SW480 (cell line): Measurements from ENCODE around the gene ATRAID.
"Not testable (repeated sequence)": the region's sequence is repeated elsewhere in the genome, so short reads cannot be mapped to it uniquely, and the experiment has no call there.

Experiments
- DNase-seq: peaks from one replicate; pipeline ENCODE4 v3.0.0-alpha.2; 2016; ENCODE audit warnings: low spot score

Gene ATRAID

DNA sequence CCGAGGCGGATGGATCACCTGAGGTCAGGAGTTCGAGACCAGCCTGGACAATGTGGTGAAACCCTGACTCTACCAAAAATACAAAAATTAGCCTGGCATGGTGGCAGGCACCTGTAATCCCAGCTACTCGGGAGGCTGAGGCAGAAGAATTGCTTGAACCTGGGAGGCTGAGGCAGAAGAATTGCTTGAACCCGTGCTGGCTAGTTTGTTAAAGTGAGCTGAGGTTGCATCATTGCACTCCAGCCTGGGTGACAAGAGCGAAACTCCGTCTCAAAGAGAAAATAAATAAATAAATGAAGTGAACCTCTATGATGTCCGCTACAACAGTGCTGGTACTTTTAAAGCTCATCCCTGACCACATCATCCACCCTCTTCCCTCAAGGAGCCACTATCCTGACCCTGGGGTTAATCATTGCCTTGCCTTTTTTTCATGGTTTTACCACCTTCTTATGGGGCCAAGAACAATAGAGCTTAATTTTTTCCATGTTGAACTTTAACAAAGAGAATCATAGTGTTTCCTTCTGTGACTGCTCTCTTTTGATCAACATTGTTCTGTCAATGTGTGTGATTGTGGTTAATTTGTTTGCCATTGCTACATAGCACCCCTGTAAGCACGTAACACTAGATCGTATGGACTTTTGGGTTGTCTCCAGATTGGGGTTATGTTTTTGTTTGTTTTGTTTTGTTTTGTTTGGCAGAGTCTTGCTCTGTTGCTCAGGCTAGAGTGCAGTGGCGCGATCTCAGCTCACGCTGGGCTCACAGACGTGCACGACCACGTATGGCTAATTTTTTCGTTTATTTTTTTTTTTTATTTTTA, 17.1 kb upstream of the ATRAID start:
- DNase-seq: peak; percentile 42

DNA sequence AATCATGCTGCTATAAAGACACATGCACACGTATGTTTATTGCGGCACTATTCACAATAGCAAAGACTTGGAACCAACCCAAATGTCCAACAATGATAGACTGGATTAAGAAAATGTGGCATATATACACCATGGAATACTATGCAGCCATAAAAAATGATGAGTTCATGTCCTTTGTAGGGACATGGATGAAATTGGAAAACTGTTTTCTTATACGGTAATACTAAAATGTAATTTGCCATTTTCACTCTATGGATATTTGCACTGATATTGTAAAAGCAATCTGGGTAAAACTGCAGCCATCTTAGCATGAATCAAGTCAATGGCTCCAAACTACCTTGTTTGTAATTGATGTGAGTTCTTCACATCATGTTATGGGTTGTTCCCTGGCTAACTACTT, 16.0 kb upstream of the ATRAID start:
- DNase-seq: not testable (repeated sequence)

DNA sequence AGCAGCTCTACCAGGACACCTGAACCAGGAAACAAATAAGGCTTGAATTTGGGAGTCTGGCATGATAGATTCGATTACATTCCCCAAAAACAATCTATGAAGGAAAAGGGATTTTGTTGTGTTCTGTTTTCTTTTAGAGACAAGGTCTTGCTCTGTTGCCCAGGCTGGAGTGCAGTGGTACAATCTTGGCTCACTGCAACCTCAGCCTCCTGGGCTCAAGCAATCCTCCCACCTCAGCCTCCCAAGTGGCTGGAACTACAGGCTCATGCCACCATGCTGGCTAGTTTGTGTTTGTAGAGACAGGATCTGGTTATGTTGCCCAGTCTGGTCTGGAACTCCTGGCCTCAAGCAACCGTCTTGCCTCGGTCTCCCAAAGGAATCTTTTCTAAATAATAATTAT, 13.8 kb upstream of the ATRAID start:
- not testable (repeated sequence) for DNase-seq

DNA sequence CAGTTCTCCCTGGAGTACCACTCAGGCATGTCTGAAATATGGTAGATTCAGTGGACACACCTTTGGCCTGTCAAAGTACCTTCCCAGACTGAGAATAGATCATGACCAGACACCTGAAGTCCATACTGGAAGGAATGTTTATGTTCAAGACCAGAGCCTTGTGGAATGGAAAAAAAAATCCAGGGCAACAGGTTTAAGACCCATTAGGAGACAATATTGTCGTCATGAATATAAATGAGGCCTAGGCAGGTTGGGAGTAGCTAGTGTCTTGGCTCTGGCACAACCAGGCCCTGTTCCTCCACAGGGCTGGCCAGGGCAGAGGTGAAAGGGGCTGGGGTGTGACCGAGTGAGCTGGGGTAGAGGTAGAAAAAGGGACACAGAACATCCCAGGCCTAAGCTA, 13.2 kb upstream of the ATRAID start:
- no peak for DNase-seq

DNA sequence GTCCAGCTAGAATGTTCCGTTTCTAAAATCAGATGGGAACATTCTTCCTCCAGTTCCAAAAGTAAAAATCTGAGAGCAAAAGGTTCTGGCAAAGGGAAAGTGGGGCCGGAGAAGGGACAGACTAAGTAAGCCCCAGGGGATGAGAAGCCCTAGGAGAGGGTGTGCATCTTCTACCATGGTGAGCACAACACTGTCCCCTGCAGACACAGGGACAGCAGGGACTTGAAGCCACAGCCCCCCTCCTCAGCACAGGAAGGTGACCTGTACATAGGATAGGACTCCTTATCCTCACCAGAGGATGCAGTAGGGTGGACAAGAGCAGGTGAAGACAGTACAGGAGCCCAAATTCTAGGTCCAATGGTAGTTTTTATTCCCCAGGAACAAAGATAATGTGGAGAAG, 12.6 kb upstream of the ATRAID start:
- DNase-seq: no peak

DNA sequence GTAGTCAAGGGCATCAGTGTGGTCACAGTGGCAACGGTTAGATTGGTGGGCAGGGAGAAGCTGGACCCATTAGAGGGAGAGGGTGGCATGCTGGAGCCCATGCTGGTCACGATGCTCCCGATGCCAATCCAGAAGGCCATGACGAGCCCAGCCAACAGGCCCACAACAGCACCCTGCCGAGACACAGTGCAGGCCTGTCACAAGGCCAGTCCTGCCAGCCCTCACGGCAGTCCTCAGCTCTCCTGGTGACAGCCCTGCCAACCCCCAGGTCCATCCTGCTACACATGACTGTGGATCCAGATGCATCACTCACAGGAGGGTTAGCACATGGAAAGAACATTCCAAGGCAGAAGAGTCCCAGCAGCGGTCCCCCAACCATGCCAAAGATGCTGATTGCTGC, 10.2 kb upstream of the ATRAID start:
- no peak for DNase-seq

DNA sequence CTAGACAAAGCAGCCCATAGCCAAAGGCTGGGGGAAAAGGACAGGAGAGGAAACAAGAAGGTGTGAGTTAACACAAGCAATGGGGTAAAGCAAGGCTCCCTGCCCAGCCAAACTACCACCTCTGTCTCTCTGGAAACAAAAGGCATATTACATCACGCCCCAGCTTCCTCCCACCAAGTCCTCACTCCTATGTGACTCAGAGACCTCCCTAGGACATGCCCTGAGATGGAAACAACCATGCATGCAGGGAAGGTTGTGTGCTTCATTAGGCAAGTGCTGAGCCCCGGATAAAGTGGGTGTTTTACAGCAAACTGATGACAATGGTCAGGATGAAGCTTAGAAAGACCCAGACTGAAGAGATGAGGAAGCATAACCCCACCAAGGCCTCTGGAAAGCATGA, 9.0 kb upstream of the ATRAID start:
- DNase-seq: no peak

DNA sequence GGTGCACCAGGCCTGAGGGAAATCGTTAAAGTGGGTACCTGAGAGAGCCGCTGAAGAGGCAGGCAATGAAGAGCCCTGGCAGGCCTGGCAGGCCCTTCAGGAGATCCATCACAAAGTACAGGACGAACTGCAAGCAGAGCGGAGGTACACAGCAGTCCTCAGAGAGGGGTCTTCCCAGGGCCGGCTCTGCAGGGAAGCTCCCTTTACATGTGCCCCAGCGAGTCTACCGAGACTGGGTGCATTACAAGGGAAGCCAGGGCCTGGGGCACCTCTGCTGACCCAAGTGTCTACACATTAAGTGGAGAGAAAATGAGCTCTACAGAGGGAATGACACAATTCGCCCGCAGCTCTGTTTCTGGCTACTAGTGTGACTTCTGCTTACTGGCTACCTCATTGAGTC, 8.1 kb upstream of the ATRAID start:
- no peak for DNase-seq

DNA sequence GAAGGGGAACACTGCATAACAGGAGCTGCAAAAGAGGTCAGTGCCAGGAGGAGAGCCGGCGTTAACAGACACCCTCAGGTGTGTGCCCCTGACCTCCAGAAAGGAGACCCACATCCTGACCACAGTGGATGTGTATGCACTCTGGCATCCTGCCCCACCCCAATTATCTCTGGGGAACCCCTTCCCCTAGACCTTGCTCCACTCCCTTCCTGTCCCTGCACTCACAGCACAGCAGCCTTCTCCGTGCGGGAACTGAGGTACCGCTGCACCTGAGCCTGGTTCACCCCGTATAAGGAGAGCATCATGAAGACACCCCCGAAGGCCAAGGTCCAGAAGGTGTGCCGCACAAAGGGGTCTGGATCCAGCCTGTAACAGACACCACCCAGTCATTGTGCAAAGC, 7.3 kb upstream of the ATRAID start:
- DNase-seq: no peak

DNA sequence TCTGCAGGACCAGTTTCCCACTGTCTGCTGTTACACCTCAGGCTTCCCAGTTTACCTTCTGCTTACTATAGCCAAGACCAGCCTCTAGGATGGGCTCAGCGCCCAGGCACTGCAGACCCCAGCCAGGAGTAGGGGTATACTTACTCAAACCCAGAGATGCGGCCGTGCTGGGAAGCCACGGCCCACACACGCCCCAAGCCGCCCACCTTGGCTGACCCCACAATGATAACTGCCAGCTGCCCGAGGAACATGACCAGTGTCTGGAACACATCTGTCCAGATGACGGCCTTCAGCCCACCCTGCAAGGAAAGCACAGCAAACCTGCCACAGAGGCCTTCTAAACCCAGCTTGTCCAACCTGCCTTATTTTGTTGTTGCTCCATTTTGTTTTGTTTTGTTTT, 6.6 kb upstream of the ATRAID start:
- DNase-seq: no peak

DNA sequence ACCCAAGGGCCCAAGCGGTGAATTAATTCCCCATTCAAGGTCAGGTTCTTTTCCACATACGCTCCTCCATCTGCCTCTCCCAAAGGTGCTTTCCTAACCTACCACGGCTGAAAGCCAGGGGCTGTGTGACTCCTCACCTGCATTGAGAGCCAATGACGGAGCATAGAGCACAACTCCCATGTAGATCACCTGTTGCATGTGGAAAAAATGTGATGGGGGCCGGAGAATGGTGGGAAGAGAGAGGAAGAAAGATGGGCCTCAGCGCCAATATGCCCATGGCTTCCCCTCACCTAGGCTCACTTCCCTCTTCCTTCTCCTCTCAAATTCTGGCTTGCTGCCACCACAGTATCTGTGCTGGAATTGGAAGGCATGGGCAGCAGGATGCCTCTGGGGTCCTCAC, 5.5 kb upstream of the ATRAID start:
- DNase-seq: no peak

DNA sequence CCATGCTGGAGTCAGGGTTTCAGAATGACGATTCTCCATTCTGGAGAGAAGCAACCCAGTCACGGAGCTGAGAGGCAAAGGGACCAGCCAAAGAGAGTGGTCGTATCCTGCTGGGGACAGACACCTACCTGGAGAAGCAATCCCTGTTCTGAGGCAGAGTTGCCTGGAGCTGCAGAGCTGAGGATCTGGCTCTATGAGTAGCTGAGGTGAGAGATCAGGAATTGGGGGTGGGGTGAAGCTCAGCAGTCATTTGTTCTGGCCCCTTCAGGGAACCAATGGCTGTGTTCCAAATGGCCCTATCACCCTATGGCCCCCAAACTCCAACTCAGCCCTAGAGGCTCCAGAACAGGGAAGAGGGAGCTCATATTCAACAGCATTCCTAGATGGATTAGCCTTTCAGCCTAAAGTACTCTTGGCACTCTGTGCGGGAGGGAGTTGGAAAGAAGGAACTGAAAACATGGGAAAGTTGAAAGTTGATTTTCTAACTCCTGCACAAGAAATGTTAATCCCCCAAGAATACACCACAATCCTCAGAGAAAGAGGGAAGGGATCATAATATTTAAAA, 3.3 kb upstream of the ATRAID start:
- no peak for DNase-seq

DNA sequence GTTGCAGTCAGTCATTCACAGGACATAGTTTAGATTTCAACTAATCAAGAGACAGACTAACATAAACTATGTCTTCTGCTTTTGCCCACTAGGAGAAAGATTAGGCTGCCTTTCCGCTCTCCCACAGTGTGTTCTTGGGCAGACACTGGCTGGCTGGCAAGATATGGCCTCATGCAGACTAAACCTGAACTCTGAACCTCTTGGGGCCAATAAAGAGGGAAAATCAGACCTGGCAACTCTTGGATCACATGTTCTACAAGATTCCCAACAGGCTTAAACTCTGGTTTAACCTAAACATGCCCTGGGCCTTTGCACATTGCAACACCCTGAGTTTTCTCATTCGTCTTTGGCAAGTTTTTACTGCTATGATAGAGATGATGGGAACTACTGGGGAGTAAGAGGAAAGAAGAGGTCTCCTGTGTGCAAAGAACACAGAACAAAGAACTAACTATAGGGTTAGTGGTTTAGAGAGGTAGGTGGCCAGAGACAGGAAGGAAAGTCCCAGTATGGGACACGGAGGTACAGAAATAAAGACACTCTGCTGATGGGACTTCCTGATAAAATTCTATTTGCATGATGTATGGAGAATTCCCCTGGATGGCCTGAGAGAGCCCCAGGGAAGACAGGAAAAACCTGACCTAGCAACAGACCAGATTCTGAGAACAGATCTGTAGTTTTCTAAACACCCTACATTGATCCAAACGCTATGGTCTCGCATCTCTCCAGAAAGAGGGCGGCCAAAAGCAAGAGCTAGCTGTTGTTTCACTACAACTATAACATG, 2.0 kb upstream of the ATRAID start:
- no peak for DNase-seq

DNA sequence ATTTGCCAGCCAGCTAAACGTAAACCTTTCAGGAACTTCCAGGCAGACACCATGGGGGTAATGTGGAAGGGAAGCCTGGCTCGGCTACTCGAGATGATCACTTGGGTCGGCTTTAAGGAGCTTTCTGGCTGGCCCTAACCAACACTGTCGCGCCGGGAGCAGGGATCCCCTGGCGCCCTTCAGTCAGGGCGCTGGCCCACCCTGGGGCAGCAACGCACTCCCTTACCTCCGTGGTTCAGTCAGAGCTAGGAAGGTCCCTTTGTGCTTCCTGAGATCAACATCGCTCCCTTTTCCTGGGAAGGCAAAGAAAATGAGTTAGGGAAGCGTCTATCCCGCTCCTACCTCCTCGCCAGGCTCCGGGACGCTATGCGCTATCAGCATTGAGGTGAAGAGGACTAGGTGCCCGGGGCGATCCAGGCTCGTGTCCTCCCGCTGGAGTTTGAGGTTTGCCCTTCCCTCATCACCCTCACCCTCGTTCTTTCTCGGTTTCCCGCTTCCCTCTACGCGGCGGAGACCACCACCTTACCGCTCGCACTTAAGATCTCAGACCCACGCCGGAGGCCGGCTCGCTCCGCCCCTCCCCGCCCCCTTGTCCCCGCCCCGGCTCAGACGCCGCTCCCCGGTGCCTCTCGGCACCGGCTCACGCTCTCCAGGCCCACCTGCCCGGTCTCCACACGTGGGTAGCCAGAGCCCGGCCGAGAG, 449 bp upstream of the ATRAID start:
- no peak for DNase-seq

DNA sequence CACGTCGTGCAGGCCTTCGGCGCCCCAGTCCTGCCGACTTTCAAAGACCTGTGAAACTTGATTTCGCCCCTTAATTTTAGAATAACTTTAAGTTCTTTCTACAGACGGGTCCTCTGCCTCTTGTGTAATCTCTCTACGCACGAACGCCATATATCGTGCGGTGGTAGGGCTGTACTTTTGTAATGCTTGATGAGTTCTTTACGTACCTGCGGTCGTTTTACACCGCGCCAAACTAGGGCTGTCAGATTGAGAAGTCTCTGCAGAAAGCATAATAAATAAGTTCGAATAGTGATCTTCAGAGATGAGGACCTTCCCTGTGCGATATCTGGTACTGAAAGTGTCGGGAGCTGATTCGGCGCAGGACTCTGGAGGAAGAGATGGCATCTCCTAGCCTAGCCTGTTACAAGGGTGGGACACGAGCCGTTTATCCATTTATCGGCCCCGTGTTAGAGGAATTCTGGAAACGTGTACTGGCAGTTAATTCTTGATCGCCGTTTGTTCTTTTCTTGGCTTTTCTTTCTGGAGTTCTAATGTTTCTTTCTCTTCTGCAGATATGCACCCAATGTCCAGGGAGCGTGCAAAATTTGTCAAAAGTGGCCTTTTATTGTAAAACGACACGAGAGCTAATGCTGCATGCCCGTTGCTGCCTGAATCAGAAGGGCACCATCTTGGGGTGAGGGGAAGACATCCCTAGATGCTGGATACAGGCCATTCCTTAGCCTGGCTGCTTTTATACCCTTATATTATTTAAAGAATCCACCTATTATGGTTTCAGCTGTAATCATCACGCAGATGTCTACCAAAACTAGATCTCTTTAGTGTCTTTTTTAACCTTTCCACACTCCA, 1.0 kb downstream of the ATRAID start:
- peak; percentile 61 for DNase-seq

DNA sequence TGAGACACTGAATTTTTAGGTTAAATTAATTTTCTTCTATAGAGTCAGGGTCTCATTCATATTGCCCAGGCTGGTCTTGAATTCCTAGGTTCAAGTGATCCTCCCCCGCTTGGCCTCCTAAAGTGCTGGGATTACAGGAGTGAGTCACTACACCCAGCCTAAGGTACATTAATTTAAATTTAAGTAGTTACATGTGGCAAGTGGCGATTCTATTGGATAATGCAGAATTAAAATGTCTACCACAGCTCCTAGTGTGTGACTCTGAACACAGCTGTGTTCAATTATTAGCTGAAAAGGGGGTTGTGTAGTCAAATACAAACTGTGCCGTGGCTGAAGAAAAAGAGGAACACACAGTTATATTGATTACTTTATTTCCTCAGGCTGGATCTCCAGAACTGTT, 3.1 kb downstream of the ATRAID start:
- DNase-seq: no peak

DNA sequence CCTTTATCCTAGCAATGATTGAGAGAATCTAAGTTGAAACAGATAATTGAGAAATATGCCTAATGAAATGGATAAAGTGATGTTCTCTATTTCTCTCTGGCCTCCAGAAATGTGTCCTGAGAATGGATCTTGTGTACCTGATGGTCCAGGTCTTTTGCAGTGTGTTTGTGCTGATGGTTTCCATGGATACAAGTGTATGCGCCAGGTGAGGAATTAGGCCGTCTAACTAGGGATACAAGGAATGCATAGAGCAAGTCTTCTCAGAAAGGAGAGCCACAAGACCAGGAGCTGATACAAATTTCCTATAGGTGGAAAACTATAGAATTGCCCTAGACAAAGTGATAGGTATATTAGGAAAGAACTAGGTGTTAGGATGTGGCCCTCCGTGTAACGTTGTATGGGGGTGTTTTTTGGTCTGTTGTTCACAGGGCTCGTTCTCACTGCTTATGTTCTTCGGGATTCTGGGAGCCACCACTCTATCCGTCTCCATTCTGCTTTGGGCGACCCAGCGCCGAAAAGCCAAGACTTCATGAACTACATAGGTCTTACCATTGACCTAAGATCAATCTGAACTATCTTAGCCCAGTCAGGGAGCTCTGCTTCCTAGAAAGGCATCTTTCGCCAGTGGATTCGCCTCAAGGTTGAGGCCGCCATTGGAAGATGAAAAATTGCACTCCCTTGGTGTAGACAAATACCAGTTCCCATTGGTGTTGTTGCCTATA, 4.7 kb downstream of the ATRAID start:
- DNase-seq: no peak

DNA sequence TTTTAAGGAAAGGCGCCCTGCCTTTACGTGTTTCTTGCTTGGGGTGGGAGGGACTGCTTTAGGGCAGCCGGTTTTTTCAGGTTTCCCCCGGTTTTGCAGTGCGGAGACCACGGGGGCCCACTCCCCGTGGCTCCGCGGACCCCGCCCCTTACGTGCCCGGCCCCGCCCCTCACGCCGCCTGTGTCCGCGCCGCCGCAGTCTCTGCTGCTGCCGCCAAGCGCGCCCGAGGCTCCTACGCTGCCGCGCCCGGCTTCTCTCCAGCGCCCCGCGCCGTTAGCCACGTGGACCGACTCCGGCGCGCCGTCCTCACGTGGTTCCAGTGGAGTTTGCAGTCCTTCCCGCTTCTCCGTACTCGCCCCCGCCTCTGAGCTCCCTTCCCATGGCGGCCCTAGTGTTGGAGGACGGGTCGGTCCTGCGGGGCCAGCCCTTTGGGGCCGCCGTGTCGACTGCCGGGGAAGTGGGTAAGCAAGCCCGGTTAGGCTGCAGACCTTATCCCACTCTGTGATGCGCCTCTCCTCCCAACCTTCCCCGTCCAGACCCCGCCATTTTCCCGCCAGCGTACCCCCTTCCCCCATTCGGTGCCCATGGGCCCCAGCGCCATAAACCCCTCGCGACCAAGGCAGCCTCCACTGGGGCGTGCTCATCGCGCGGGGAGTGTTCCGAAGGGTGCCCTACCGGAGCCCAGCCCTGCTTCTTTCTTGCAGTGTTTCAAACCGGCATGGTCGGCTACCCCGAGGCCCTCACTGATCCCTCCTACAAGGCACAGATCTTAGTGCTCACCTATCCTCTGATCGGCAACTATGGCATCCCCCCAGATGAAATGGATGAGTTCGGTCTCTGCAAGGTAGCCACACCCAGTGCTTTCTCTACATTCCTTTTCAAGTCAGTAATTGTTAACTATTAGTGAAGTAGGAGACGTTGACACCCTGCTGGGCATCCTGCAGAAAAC, 5.6 kb downstream of the ATRAID start, which contains the start of gene CAD:
CAD (plus strand) TSS at position 197 of the 949 bp plus-strand sequence; CDS start at position 380, 183 bp downstream.
- DNase-seq: peak; percentile 93

DNA sequence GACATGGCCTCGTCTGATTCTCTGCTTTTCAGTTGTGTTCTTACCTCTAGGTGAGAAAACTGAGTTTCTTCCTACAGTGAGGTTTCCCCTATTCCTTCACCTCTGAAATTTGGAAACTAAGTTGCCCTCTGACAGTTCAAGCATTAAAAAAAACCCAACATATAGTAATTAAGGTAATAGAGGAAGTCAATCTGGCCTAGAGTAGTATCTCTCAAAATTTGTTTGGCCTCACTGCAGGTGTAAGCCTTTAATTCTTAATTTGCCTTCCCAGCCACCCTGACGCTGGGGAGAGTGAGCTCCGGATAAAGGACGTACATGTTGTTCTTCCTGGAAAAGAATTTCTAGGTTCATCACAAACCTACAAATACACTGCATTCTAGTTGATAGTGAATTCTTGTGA, 6.8 kb downstream of the ATRAID start:
- DNase-seq: no peak

DNA sequence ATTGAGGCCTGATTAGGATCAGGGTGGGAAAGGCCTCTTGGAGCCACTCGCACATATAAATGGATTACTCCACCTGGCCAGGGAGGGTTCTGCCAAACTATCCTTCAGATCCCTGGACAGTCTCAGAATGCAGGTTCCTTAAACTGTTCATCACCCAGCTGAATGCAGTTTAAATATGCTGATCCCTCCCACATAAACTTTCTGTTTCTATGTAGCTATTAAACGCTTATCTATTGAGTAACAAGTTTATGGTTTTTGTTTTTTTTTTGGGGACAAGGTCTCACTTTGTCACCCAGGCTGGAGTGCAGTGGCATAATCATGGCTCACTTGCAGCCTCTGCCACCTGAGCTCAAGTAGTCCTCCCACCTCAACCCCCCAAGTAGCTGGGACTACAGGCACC, 7.2 kb downstream of the ATRAID start:
- DNase-seq: no peak
